Measurements from ENCODE around the gene POC1A.
A peak's percentile ranks its signal among the peaks of the same experiment; 100 is the strongest.

The POC1A gene

GRCh38 chr3:52104684-52105640, 49.3 kb downstream of the POC1A start:
- no peak for DNase-seq (ENCODE audit: low spot score)

- no peak for DNase-seq (ENCODE audit: low spot score)
Observed at GRCh38 chr3:52102934-52103333, 51.3 kb downstream of the POC1A start.

GRCh38 chr3:52099001-52099401, 55.2 kb downstream of the POC1A start:
- DNase-seq (ENCODE audit: low spot score), result no peak

GRCh38 chr3:52097851-52098507, 56.2 kb downstream of the POC1A start:
- DNase-seq (ENCODE audit: low spot score), result no peak

GRCh38 chr3:52095990-52096775, 58.0 kb downstream of the POC1A start:
- no peak for DNase-seq (ENCODE audit: low spot score)

- DNase-seq (ENCODE audit: low spot score), result no peak
Observed at GRCh38 chr3:52094571-52095485, 59.4 kb downstream of the POC1A start.

- peak; percentile 52 for DNase-seq (ENCODE audit: low spot score)
Observed at GRCh38 chr3:52093756-52094545, 60.3 kb downstream of the POC1A start.

- DNase-seq (ENCODE audit: low spot score), result no peak
Observed at GRCh38 chr3:52092891-52093290, 61.3 kb downstream of the POC1A start.

GRCh38 chr3:52092271-52092660, 62.0 kb downstream of the POC1A start:
- DNase-seq (ENCODE audit: low spot score), result no peak

- peak; percentile 67 for DNase-seq (ENCODE audit: low spot score)
Observed at GRCh38 chr3:52091586-52092270, 62.5 kb downstream of the POC1A start.

- DNase-seq (ENCODE audit: low spot score), result no peak
Observed at GRCh38 chr3:52090933-52091468, 63.2 kb downstream of the POC1A start.

GRCh38 chr3:52090131-52090932, 63.9 kb downstream of the POC1A start:
- DNase-seq (ENCODE audit: low spot score), result peak; percentile 88

GRCh38 chr3:52089691-52090090, 64.5 kb downstream of the POC1A start:
- DNase-seq (ENCODE audit: low spot score), result no peak

GRCh38 chr3:52088445-52089367, 65.5 kb downstream of the POC1A start:
- DNase-seq (ENCODE audit: low spot score), result no peak

- DNase-seq (ENCODE audit: low spot score), result no peak
Observed at GRCh38 chr3:52087731-52088130, 66.5 kb downstream of the POC1A start.

- DNase-seq (ENCODE audit: low spot score), result no peak
Observed at GRCh38 chr3:52086976-52087663, 67.1 kb downstream of the POC1A start.

GRCh38 chr3:52086461-52086860, 67.8 kb downstream of the POC1A start:
- DNase-seq (ENCODE audit: low spot score), result no peak

Data from AG08395 (cell line).